SK-N-SH (cell line): ENCODE data around the gene SMC1B. TPM values are rescaled to one million over a fixed set of nuclear protein-coding genes. Genes with fewer than 3 reads are reported as not detected.
"Not testable (repeated sequence)": the region's sequence is repeated elsewhere in the genome, so short reads cannot be mapped to it uniquely, and the experiment has no call there.

Experiments
- CTCF ChIA-PET: fragments of 300-600, 350-600 bp; formaldehyde crosslinking; extraction: SDS; loops from one replicate; lab custom pipeline; 2021; lab: Yijun Ruan, JAX
- POLR2A ChIA-PET: fragments of 350-600 bp; sonication (Branson Sonifier 250); formaldehyde crosslinking; extraction: SDS; loops from one replicate; lab custom pipeline; 2020; ENCODE audit warnings: antibody characterized with exemption, inconsistent platforms; lab: Yijun Ruan, JAX
- DNase-seq: peaks from one replicate; pipeline ENCODE4 v3.0.0; 2012
- H2AFZ ChIP-seq: fragments of 200-600 bp; sonication (generic); 2 replicates; pipeline ENCODE4 v1.8.1; 2016; ENCODE audit warnings: antibody characterized with exemption, mild to moderate bottlenecking, low read depth
- H3F3A ChIP-seq: fragments of 200-600 bp; sonication (generic); replicated peaks from 2 replicates; pipeline ENCODE3; 2016; ENCODE audit warnings: antibody characterized with exemption, mild to moderate bottlenecking; ENCODE audit not compliant: insufficient read depth
- H3K27ac ChIP-seq, 2 experiments: fragments of 200-500 bp in 1 of 2; fragments of 200-600 bp in 1 of 2; sonication (Bioruptor generic) in 1 of 2; sonication (generic), shearing (Covaris generic) in 1 of 2; 2 replicates each; pipeline versions ENCODE4 v1.5.1 to v1.6.1; 2014 to 2016; ENCODE audit warnings: low read depth in 2 of 2, inconsistent platforms in 1 of 2, low read length in 1 of 2, mild to moderate bottlenecking in 1 of 2, mixed read lengths in 1 of 2
- H3K27me3 ChIP-seq: fragments of 200-600 bp; sonication (generic), shearing (Covaris generic); 2 replicates; pipeline ENCODE4 v1.6.1; 2016; ENCODE audit warnings: mixed run types; ENCODE audit not compliant: insufficient read depth
- H3K36me3 ChIP-seq, 2 experiments: fragments of 200-500 bp in 1 of 2; fragments of 200-600 bp in 1 of 2; sonication (Bioruptor generic) in 1 of 2; sonication (generic) in 1 of 2; replicated peaks in 1 of 2; 2 replicates each; pipeline versions ENCODE3 to v1.5.1; 2014 to 2016; ENCODE audit warnings: low read length in 1 of 2, mild to moderate bottlenecking in 1 of 2; ENCODE audit not compliant: insufficient read depth in 2 of 2, control insufficient read depth in 1 of 2
- H3K4me1 ChIP-seq, 2 experiments: fragments of 200-500 bp in 1 of 2; fragments of 200-600 bp in 1 of 2; sonication (Bioruptor generic) in 1 of 2; sonication (generic), shearing (Covaris generic) in 1 of 2; 2 replicates each; pipeline versions ENCODE4 v1.5.1 to v1.6.1; 2014 to 2016; ENCODE audit warnings: low read depth in 1 of 2, low read length in 1 of 2, mixed run types in 1 of 2; ENCODE audit not compliant: insufficient read depth in 2 of 2, control insufficient read depth in 1 of 2
- H3K4me2 ChIP-seq: fragments of 200-600 bp; sonication (generic), shearing (Covaris generic); 2 replicates; pipeline ENCODE4 v1.6.1; 2017; ENCODE audit warnings: mixed run types
- H3K4me3 ChIP-seq, 2 experiments: fragments of 200-500 bp in 1 of 2; fragments of 200-600 bp in 1 of 2; sonication (Bioruptor generic) in 1 of 2; sonication (generic), shearing (Covaris generic) in 1 of 2; 2 replicates each; pipeline versions ENCODE4 v1.5.1 to v1.8.1; 2014 to 2016; ENCODE audit warnings: low read depth in 2 of 2, inconsistent platforms in 1 of 2, low read length in 1 of 2, mild to moderate bottlenecking in 1 of 2, mixed read lengths in 1 of 2, moderate library complexity in 1 of 2
- H3K79me2 ChIP-seq: fragments of 200-600 bp; sonication (generic); 2 replicates; pipeline ENCODE4 v1.8.1; 2017; ENCODE audit warnings: mild to moderate bottlenecking; ENCODE audit not compliant: insufficient read depth
- H3K9ac ChIP-seq: fragments of 200-600 bp; sonication (generic); 2 replicates; pipeline ENCODE4 v1.6.1; 2017; ENCODE audit warnings: mixed run types
- H3K9me2 ChIP-seq: fragments of 200-600 bp; sonication (generic); 2 replicates; pipeline ENCODE4 v1.6.1; 2017; ENCODE audit warnings: mixed run types
- H3K9me3 ChIP-seq: fragments of 200-600 bp; sonication (generic); 2 replicates; pipeline ENCODE4 v1.6.1; 2017; ENCODE audit warnings: mixed run types, mild to moderate bottlenecking, moderate library complexity
- H4K20me1 ChIP-seq: fragments of 200-600 bp; sonication (generic); 2 replicates; pipeline ENCODE4 v1.6.1; 2017; ENCODE audit warnings: mild to moderate bottlenecking, mixed run types; ENCODE audit not compliant: insufficient read depth
- CHD2 ChIP-seq: fragments of 150-350 bp; IDR thresholded peaks from 2 replicates; pipeline ENCODE4 v1.6.1; 2018; ENCODE audit warnings: low read length; ENCODE audit not compliant: partially characterized antibody
- FOSL2 ChIP-seq: IDR thresholded peaks from 2 replicates; pipeline ENCODE4 v1.4.0; 2012; ENCODE audit warnings: low read depth, mild to moderate bottlenecking, moderate library complexity, borderline replicate concordance
- FOXJ3 ChIP-seq: sonication (generic); formaldehyde crosslinking; IDR thresholded peaks from 2 replicates; pipeline ENCODE4 v1.5.1; 2020; ENCODE audit warnings: mild to moderate bottlenecking, missing genetic modification reagents
- GABPA ChIP-seq: IDR thresholded peaks from 2 replicates; pipeline ENCODE4 v1.4.0; 2012; ENCODE audit warnings: low read depth, mild to moderate bottlenecking
- GATA2 ChIP-seq: sonication (generic); formaldehyde crosslinking; IDR thresholded peaks from 2 replicates; pipeline ENCODE4 v1.5.0; 2020; ENCODE audit warnings: mild to moderate bottlenecking, missing genetic modification reagents
- MEF2A ChIP-seq: IDR thresholded peaks from 2 replicates; pipeline ENCODE4 v1.4.0; 2012; ENCODE audit warnings: low read depth, borderline replicate concordance
- RAD21 ChIP-seq: IDR thresholded peaks from 2 replicates; pipeline ENCODE4 v1.6.1; 2012; ENCODE audit warnings: mild to moderate bottlenecking, low read length
- RCOR1 ChIP-seq: fragments of 150-350 bp; IDR thresholded peaks from 2 replicates; pipeline ENCODE4 v1.6.1; 2017; ENCODE audit warnings: antibody characterized with exemption, low read length
- SMC3 ChIP-seq: IDR thresholded peaks from 2 replicates; pipeline ENCODE4 v1.6.1; 2012; ENCODE audit warnings: low read depth, low read length, improper control_type of control experiment
- WGBS: methylation state at CpG from one replicate; pipeline ENCODE4 v1.1.6; 2017; ENCODE audit warnings: low lambda C conversion rate; 5-methylcytosine and 5-hydroxymethylcytosine counted together
- polyA plus RNA-seq, 3 experiments: library from polyadenylated mRNA; depleted of rRNA; stranded (reverse); fragments of >200 nt; gene quantifications; 2 replicates each; pipeline ENCODE4 v1.2.3, GENCODE V29; 2012
- TF ChIP-seq, protein P1 (sequence below): fragments of 150-350 bp; IDR thresholded peaks from 2 replicates; pipeline ENCODE4 v1.6.1; 2017; ENCODE audit warnings: antibody characterized with exemption, low read length, low read depth, borderline replicate concordance
- TF ChIP-seq, protein P2 (sequence below): fragments of 200-600 bp; sonication (generic); IDR thresholded peaks from 2 replicates; pipeline ENCODE4 v1.6.1; 2017; ENCODE audit warnings: antibody characterized with exemption, mild to moderate bottlenecking, moderate library complexity
- TF ChIP-seq, protein P3 (sequence below): IDR thresholded peaks from 2 replicates; pipeline ENCODE4 v1.4.0; 2012; ENCODE audit warnings: low read depth

The SMC1B gene
- polyA plus RNA-seq, 1 of the 3 experiments (the other 2 are of a cell fraction) = not detected

DNA sequence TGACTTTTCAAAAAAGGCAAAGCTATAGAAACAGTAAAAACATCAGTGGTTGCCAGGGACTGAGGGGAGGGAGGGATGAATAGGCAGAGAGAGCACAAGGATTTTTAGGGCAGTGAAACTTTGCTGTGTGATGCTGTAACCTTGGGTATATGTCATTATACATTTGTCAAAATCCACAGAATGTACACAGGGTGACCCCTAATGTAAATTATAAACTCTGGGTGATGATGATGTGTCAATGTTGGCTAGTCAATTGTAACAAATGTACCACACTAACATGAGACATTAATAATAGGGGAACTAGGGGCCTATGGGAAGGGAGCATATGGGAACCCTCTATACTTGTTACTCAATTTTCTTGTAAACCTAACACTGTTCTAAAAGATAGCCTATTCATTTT, 24.9 kb upstream of the SMC1B start:
- TF ChIP-seq GABPA (no peak), MEF2A (no peak), GATA2 (CRISPR knock-in tag) (no peak), FOSL2 (no peak)
- TF ChIP-seq, protein P1, sequence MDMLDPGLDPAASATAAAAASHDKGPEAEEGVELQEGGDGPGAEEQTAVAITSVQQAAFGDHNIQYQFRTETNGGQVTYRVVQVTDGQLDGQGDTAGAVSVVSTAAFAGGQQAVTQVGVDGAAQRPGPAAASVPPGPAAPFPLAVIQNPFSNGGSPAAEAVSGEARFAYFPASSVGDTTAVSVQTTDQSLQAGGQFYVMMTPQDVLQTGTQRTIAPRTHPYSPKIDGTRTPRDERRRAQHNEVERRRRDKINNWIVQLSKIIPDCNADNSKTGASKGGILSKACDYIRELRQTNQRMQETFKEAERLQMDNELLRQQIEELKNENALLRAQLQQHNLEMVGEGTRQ = no peak
- Histone ChIP-seq H3F3A (no peaks in the 10 kb centered on the region), H3K27ac (no peak overlapping the region), H3K9ac (no peak overlapping the region), H2AFZ (no peak overlapping the region), H3K4me2 (no peak overlapping the region), H3K36me3 (no peaks in the 10 kb centered on the region), H3K9me2 (no peaks in the 10 kb centered on the region), H3K79me2 (no peaks in the 10 kb centered on the region), H3K9me3 (no peaks in the 10 kb centered on the region), H3K4me3 (no peak overlapping the region), H4K20me1 (no peaks in the 10 kb centered on the region), H3K4me1 (peaks cover 0 to 11% of the 10 kb centered on the region in 2 experiments; a peak in 1 of 4 replicates), H3K27me3 (no peaks in the 10 kb centered on the region)
- ChIA-PET CTCF (interaction anchor here (1.0 to 7.8 kb wide), 4 partner anchors 92 to 170 kb away, joined by 3 to 108 read pairs (median 6); no protein-coding TSS in a partner anchor), POLR2A (no interaction called here)
- no peak for DNase-seq

DNA sequence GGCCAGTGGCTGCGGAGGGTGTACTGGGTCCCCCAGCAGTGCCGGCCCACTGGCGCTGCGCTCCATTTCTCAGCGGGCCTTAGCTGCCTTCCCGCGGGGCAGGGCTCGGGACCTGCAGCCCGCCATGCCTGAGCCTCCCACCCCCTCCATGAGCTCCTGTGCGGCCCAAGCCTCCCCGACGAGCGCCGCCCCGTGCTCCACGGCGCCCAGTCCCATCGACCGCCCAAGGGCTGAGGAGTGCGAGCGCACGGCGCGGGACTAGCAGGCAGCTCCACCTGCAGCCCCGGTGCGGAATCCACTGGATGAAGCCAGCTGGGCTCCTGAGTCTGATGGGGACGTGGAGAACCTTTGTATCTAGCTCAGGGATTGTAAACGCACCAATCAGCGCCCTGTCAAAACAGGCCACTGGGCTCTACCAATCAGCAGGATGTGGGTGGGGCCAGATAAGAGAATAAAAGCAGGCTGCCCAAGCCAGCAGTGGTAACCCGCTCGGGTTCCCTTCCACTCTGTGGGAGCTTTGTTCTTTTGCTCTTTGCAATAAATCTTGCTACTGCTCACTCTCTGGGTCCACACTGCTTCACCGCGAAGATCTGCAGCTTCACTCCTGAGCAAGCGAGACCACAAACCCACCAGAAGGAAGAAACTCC, 23.6 kb upstream of the SMC1B start:
- DNase-seq, H3K9me3 ChIP-seq, H3K79me2 ChIP-seq, H3F3A ChIP-seq, H3K36me3 ChIP-seq, H3K9me2 ChIP-seq, H3K9ac ChIP-seq, H3K27ac ChIP-seq, H4K20me1 ChIP-seq, H3K4me2 ChIP-seq, H3K27me3 ChIP-seq, H2AFZ ChIP-seq, H3K4me3 ChIP-seq, POLR2A ChIA-PET: not testable (repeated sequence)
- WGBS = 92% methylated on average over 15 of the region's 34 CpGs
- CTCF ChIA-PET = interaction anchor here (1.2 to 7.8 kb wide), 6 partner anchors 95 to 168 kb away, joined by 3 to 108 read pairs (median 4); no protein-coding TSS in a partner anchor
- peaks cover 0 to 11% of the 10 kb centered on the region in 2 experiments; a peak in 1 of 4 replicates for H3K4me1 ChIP-seq

DNA sequence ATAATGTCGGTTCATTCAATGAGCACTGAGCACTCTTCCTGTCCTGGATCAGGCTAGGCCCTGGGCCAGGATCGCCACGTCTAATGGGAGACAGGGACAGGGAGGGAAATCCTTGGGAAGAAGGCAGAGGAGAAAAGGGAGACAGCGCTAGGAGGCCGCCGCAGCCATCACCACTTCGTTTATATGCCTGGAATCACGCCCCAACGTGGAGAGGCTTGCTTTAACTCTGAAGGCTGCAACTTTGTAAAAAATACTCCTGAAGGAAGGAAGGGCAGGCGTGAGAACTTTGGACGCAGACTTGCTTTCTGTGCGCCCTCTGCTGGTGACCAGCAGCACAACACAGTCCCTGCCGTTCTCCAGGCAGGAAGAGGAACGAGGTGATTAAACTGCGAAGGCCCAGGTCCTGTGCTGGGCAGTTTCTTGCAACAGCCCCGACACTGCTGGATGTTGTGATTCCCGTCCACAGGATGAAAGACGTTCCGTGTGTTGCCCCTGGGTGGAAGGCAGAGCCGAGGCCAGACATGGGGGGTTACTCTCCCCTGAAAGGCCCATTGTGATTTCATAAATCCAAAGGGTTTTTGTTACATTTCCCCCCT, 22.2 kb upstream of the SMC1B start:
- peaks cover 0 to 7% of the 10 kb centered on the region in 2 experiments; a peak in 1 of 4 replicates for H3K4me1 ChIP-seq
- no peak overlapping the region for H3K9ac ChIP-seq
- H3K27me3 ChIP-seq = no peaks in the 10 kb centered on the region
- no peak overlapping the region for H3K4me2 ChIP-seq
- no peak overlapping the region; a peak in 1 of 4 replicates for H3K4me3 ChIP-seq
- TF ChIP-seq RAD21 = peak; percentile 86
- no peak for TF ChIP-seq CHD2
- peak; percentile 96 for TF ChIP-seq SMC3
- no peak for TF ChIP-seq FOXJ3 (CRISPR knock-in tag)
- TF ChIP-seq RCOR1 = peak; percentile 76
- TF ChIP-seq, protein P2, sequence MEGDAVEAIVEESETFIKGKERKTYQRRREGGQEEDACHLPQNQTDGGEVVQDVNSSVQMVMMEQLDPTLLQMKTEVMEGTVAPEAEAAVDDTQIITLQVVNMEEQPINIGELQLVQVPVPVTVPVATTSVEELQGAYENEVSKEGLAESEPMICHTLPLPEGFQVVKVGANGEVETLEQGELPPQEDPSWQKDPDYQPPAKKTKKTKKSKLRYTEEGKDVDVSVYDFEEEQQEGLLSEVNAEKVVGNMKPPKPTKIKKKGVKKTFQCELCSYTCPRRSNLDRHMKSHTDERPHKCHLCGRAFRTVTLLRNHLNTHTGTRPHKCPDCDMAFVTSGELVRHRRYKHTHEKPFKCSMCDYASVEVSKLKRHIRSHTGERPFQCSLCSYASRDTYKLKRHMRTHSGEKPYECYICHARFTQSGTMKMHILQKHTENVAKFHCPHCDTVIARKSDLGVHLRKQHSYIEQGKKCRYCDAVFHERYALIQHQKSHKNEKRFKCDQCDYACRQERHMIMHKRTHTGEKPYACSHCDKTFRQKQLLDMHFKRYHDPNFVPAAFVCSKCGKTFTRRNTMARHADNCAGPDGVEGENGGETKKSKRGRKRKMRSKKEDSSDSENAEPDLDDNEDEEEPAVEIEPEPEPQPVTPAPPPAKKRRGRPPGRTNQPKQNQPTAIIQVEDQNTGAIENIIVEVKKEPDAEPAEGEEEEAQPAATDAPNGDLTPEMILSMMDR = peak; percentile 96
- TF ChIP-seq, protein P3, sequence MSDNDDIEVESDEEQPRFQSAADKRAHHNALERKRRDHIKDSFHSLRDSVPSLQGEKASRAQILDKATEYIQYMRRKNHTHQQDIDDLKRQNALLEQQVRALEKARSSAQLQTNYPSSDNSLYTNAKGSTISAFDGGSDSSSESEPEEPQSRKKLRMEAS = peak; percentile 79
- TF ChIP-seq, all 33 proteins: peak for 5
- H3K36me3 ChIP-seq = no peaks in the 10 kb centered on the region
- no peaks in the 10 kb centered on the region for H4K20me1 ChIP-seq
- H2AFZ ChIP-seq = peak overlapping the region; percentile 71
- CTCF ChIA-PET = interaction anchor here (0.6 to 2.8 kb wide), 7 partner anchors 16 to 167 kb away, joined by 3 to 7 read pairs (median 4); partner anchors contain the start of gene FAM118A
- DNase-seq = peak; percentile 89
- POLR2A ChIA-PET = interaction anchor here (0.6 kb wide), 1 partner anchor 64 kb away, joined by 4 read pairs; no protein-coding TSS in a partner anchor
- H3F3A ChIP-seq = no peaks in the 10 kb centered on the region
- no peaks in the 10 kb centered on the region for H3K79me2 ChIP-seq
- WGBS = 19% methylated on average over 12 of the region's 20 CpGs
- no peaks in the 10 kb centered on the region for H3K9me2 ChIP-seq
- no peaks in the 10 kb centered on the region for H3K9me3 ChIP-seq
- peak overlapping the region; percentile 5 to 16; a peak in 2 of 4 replicates for H3K27ac ChIP-seq
